NCI-H2107 treated with DMSO at 0.1 percent for 48 hours (cell line): Measurements from ENCODE around the gene LYPD4.
A peak's percentile ranks its signal among the peaks of the same experiment; 100 is the strongest.
"Not testable (repeated sequence)": the region's sequence is repeated elsewhere in the genome, so short reads cannot be mapped to it uniquely, and the experiment has no call there.

Source experiments
- DNase-seq: peaks from one replicate; lab custom pipeline; 2025; ENCODE audit not compliant: unreplicated experiment; lab: John Stamatoyannopoulos, UW

LYPD4 gene

DNA sequence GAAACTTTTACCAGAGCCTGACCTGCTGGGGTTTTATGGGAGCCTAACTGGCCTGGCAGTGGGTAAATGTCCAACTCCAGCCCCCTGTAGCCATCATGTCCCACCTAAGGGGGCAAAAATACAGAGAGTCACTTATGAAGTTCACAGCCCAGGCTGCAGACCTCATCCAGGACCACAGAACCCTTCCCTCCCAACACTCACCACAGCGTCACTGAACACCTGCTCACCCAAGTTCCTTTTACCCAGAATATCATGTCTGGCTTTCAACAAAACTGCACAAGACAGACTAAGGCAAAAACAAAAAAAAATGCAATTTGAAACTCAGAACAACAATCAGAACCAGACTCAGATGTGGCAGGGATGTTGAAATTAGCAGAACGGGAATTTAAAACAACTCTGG is 41.7 kb downstream of the LYPD4 start:
- peak; percentile 24 for DNase-seq

DNA sequence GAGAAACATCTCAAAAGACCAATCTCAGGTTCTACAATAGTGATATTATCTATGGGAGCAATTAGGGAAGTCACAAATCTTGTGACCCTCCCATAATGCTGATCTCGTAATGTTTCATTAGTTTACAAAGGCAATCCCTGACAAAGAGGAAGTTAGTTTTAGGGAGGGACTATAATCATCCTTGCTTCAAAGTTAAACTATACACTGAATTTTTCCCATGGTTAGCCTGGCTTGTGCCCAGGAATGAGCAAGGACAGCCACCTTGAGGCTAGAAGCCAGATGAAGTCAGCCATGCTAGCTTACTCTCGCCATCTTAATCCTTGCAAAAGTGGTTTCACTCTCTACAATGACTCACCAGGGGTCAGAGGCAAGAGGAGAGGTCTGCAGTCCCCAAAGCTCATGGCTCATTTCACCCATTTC is 42.7 kb downstream of the LYPD4 start:
- no peak for DNase-seq

DNA sequence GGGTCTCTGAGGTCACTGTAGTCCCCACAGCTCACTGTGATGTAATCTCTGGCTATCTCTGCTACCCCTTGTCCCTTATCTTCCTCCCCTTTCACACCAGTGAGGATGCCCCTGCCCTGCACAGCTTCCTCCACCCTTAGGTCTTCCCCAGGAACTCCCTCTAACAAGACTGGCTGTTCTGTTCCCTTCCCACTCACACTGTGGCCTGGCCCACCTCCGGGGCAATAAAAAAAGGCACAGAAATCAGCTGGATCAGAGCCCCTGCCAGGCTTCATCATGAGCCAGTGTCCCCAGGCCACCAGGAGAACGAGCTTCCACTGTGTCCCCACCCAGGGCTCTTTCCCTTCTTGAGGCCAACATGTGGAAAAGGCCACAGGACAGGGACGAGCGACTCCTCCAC is 43.5 kb downstream of the LYPD4 start:
- no peak for DNase-seq

DNA sequence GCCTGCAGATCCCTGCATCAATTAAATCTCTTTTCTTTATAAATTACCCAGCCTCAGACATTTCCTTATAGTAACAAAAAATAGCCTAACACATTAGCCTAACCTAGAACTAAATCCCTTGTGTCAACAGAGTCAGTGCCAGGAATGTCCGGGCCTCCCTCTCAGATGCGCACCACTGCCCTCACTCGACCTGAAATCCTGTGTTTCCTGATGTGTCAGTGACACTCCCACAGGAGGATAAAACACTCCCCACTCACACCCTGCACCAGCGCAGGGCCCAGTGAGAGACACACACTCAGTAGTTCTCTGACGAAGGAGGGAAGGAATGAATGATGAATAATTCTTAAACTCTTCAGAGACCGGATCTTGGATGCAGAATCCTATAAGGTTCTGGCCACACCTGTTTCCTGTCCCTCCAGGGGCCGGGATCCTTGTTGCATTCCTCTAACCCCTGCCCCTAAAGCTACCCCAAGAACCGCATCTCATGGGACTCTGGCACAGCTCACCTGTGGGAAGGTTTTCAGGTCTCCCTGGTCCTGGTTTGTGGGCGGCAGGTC is 45.0 kb downstream of the LYPD4 start:
- DNase-seq: no peak

DNA sequence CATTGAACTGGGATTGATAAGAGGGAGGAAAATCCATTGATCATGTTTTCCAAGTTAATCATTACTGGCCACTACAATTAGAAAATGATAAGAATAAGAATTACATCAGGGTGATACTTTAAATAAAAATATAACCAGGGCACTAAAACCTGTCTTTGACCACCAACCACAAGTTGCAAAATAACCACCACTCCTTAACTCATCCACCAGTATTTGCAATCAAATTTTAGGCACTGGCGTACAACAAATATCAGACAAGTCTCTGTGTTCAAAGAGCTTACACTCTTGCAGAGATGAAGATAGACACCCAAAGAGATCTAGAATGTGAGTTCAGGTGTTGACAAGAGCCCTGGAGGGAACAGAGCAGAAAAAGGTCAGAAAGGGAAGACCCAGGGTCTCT is 47.6 kb downstream of the LYPD4 start:
- DNase-seq: no peak

DNA sequence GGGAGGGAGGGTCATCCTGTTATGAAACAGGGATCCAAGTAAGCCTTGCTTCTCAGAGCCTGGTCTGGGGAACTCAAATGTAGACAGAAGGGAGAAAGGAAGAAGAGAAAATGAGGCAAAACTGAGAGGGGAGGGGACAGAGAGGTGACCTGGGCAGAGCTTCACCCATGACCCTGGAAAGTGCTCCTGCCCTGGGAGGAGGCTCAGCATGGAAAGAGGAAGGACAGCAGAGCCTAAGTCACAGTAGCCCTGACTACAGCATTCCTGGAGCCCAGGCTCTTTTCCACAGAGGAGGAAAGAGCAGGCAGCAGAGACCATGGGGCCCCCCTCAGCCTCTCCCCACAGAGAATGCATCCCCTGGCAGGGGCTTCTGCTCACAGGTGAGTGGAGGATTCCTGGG is 48.1 kb downstream of the LYPD4 start, which contains the start of gene CEACAM3:
CEACAM3 (plus strand) TSS at position 226 of the 400 bp plus-strand sequence; CDS start at position 317, 91 bp downstream.
- DNase-seq: no peak

DNA sequence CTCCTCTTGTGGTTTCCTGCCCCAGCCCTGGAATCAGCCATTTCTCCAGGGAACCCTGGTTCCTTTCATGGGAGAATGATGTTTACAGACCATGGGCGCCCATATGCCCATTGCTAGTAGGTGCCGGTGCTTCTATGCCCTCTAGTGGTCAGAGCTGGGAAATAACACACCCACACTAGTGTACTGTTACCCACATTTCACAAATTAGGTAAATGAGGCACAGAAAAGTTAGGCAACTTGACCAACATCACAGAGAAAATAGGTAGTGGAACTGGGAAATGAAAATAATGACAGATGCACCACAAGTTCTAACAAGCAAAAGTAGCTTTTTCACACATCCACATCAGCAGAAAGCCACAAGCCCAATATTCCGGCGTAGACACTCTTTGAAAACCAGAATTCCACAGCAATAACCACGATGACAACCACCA is 49.4 kb downstream of the LYPD4 start:
- DNase-seq: peak; percentile 42

DNA sequence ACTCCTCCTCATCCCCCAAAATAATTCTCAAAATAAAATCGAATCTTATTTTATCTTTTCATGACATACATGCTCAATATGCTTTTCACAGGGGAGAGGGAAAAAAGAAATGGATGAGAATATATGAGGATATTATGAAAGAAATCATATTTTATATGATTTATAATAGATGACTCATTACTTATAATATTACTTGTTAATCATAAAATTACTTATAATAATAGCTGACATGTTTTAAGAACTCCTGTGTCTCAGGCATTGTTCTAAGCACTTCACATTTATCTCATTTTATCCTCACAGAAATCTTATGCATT is 51.1 kb downstream of the LYPD4 start:
- DNase-seq: no peak

DNA sequence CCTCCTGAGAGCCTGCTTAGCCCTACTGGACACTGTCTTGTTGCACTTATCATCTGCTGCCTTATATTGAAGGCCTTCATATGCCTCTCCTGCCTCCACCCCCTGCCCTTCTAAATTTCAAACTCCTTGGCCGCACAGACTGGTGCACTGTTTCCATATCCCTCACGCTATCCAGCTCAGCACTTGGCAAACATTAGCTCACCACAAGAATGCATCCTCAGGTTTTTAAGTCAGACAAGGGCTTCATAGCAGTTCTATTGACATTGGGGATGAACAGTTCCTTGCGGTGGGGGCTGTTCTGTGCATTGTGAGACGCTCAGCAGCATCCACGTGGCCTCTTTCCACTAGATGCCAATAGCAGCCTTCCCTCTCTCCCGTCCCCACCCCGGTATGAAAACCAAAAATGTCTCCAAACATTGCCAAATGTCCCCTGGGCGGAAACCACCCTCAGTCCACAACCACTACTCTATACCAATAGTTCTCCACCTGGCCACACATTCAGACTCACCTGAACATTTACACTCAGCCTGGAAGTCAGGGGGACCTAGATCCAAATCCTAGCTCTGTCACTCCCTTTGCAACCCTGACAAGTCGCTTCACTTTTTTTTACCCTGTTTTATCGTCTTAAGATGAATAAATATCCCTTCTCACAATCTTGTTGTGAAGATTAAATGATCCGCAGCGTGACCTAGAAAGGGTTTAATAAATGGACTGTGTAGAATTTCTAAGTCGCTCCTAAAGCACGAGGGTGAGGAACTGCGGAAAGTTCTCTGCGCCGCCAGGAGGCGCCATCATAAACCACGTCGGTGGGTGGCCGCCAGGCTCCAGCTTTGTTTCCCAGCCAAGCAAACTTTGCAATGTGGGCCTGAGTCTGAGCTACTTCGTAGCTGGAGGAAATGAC is 51.7 kb downstream of the LYPD4 start:
- peak; percentile 83 for DNase-seq

DNA sequence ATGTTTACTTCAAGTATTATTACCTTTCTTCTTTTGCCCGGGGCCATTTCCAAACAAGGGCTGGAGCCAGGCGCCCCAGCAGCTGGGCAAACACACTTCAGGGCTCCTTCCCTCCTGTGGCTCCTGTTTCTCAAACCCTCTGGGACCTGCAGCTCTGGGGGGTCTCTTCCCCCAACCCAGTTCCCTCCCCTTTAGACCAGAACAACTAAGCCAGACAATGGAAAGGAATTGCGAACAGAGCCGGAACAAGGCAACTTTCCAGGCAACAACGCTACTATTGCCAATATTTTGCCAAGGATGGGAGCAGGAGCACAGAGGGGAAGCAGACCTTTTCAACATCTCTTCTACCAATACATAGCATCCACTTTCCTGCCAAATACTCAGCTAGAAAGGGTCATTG is 55.4 kb downstream of the LYPD4 start:
- DNase-seq: peak; percentile 85

DNA sequence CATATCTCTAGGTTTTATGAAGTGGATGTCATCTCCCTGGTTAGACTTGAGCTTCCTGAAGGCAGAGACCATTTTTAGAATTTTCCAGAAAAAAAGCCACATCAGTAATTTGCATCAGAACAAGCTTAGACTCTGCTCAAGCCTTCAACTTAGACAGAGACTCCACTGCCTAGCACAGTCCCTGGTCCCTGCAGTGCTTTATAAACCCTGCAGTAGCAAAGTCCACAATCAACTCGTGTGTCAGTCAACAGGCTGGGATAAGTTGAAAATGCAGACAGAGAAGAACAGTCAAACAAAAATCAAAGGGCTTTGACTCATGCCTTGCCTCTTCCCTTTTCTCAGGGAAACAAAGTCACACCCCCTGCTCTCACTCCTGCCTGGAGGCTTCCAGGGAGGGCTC is 56.0 kb downstream of the LYPD4 start:
- not testable (repeated sequence) for DNase-seq
